ENCODE results near the gene MYLK.

Gene MYLK

DNA sequence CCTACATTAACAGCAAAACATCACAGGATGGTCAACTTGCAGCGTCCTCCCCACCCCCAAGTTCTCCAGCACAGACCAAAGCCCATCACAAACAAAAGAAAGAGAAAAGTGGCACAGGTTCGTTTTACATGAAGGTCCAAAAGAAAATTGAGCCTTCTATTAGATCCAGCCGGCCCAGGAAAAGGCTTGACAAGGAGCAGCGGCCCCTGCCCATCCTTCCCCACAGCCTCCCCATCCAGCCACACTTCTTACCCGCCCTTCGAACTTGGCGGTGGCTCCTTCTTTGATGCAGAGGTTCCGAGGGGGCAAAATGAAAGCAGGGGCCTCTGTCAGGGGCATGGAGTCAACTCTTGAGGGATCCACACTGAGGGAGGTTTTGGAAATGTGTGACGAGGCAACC, 90.7 kb downstream of the MYLK start:
- Mint-ChIP-seq H3K27ac (ENCODE audit: low read depth) (no peak overlapping the region), H3K4me3 (no peak overlapping the region), H3K4me1 (no peaks in the 10 kb centered on the region), H3K27me3 (peaks cover 69% of the 10 kb centered on the region), H3K36me3 (ENCODE audit: insufficient read depth) (peaks cover 2% of the 10 kb centered on the region), H3K9me3 (no peaks in the 10 kb centered on the region)
- no peak for ATAC-seq (replicated peaks; ENCODE audit: extremely low read depth, poor library complexity, severe bottlenecking)
- DNase-seq (ENCODE audit: low spot score in 2 of 2) = no peak

- Mint-ChIP-seq H3K27ac (ENCODE audit: low read depth) (no peak overlapping the region), H3K27me3 (peaks cover 70% of the 10 kb centered on the region), H3K9me3 (no peaks in the 10 kb centered on the region), H3K36me3 (ENCODE audit: insufficient read depth) (peaks cover 2% of the 10 kb centered on the region), H3K4me1 (no peaks in the 10 kb centered on the region), H3K4me3 (no peak overlapping the region)
- DNase-seq (ENCODE audit: low spot score in 2 of 2) = no peak
- ATAC-seq (replicated peaks; ENCODE audit: extremely low read depth, poor library complexity, severe bottlenecking) = no peak
Observed at GRCh38 chr3:123792473-123793201, 91.5 kb downstream of the MYLK start.

GRCh38 chr3:123791898-123792297, 92.2 kb downstream of the MYLK start:
- Mint-ChIP-seq H3K4me3 (no peak overlapping the region), H3K4me1 (no peaks in the 10 kb centered on the region), H3K27ac (ENCODE audit: low read depth) (no peak overlapping the region), H3K9me3 (no peaks in the 10 kb centered on the region), H3K27me3 (peaks cover 77% of the 10 kb centered on the region), H3K36me3 (ENCODE audit: insufficient read depth) (peaks cover 2% of the 10 kb centered on the region)
- ATAC-seq (replicated peaks; ENCODE audit: extremely low read depth, poor library complexity, severe bottlenecking) = no peak
- no peak for DNase-seq (ENCODE audit: low spot score in 2 of 2)

DNA sequence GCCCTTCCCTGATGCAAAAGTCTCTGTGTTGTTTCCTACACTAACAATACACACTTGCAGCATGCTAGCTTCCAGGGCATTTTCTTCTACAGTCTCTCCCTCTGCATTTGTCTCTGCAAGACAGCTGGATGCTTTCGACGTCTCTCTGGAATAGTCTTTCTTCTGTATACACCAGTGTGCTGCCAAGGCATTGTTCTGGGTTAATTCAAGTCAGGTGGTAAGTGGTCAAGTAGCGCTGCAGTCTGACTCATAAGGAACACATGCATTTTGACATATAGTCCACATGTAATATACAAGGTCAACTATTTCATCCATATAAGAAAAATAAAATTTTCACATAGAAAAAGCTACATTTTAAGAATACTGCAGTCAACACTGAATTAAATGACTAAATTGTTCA, 92.7 kb downstream of the MYLK start:
- Mint-ChIP-seq H3K36me3 (ENCODE audit: insufficient read depth) (peaks cover 2% of the 10 kb centered on the region), H3K4me1 (no peaks in the 10 kb centered on the region), H3K9me3 (no peaks in the 10 kb centered on the region), H3K27ac (ENCODE audit: low read depth) (no peak overlapping the region), H3K4me3 (no peak overlapping the region), H3K27me3 (peaks cover 77% of the 10 kb centered on the region)
- ATAC-seq (replicated peaks; ENCODE audit: extremely low read depth, poor library complexity, severe bottlenecking) (no peak), DNase-seq (ENCODE audit: low spot score in 2 of 2) (no peak)

DNA sequence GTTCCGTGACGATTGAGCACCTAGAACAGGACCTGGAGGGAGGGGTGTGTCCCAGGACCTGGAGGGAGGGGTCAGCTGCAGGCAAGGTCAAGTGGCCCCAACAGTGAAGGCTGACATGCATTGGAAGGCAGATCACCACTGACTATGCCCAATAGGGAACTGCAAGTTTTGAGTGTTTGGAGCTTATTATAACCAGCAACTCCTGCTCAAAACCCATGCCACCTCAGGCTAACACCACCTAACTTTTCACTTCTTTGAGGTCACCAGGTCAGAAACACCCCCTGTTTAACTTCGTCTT, 93.1 kb downstream of the MYLK start:
- DNase-seq (ENCODE audit: low spot score in 2 of 2) (no peak), ATAC-seq (replicated peaks; ENCODE audit: extremely low read depth, poor library complexity, severe bottlenecking) (no peak)
- Mint-ChIP-seq H3K4me1 (no peaks in the 10 kb centered on the region), H3K9me3 (no peaks in the 10 kb centered on the region), H3K27me3 (peaks cover 77% of the 10 kb centered on the region), H3K27ac (ENCODE audit: low read depth) (no peak overlapping the region), H3K4me3 (no peak overlapping the region), H3K36me3 (ENCODE audit: insufficient read depth) (peaks cover 2% of the 10 kb centered on the region)

DNA sequence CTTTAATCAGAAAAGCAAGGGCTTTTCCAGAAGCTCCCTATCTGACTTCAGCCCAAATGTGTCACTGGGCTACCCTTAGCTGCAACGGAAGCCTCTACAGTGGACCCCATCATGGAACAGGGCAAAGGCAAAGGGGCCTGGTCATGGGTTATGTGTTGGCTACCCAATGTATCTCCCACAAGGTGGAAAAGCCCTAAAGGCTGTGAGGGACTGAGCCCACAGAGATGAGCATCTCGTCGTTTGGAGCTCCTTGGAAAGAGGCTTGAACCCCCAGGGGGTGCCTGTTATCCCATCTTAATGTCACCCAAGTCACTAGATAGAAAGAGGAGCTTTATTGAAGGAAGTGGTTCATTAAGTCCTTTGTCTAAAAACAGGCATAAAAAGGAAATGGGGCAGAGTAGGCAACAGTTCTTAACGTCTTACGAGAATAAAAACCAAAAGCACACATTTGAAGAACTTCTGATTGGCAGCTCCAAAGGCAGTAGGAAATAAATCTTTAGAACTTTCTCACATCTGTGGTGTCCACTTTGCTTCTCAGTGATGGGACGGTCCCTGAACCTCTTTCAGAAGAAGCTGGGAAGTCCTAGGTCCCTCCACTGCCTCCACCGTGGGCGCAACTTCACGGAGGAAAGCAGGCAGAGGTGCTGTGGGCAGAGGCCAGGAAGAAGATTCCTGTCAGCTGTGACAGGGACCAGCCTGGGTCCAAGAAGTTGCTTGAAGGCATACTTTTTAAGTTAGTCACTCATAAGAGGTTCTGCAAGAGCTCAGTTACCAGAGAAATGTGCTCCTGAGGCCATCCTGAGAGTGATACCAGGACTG, 93.7 kb downstream of the MYLK start:
- DNase-seq (ENCODE audit: low spot score in 2 of 2) = no peak
- Mint-ChIP-seq H3K4me3 (no peak overlapping the region), H3K36me3 (ENCODE audit: insufficient read depth) (peaks cover 2% of the 10 kb centered on the region), H3K27me3 (peaks cover 75% of the 10 kb centered on the region), H3K27ac (ENCODE audit: low read depth) (no peak overlapping the region), H3K4me1 (no peaks in the 10 kb centered on the region), H3K9me3 (no peaks in the 10 kb centered on the region)
- ATAC-seq (replicated peaks; ENCODE audit: extremely low read depth, poor library complexity, severe bottlenecking) = no peak

- Mint-ChIP-seq H3K4me1 (no peaks in the 10 kb centered on the region), H3K27me3 (peaks cover 68% of the 10 kb centered on the region), H3K4me3 (no peak overlapping the region), H3K9me3 (no peaks in the 10 kb centered on the region), H3K27ac (ENCODE audit: low read depth) (no peak overlapping the region), H3K36me3 (ENCODE audit: insufficient read depth) (peaks cover 2% of the 10 kb centered on the region)
- DNase-seq (ENCODE audit: low spot score in 2 of 2) (no peak), ATAC-seq (replicated peaks; ENCODE audit: extremely low read depth, poor library complexity, severe bottlenecking) (no peak)
Observed at GRCh38 chr3:123789760-123790159, 94.4 kb downstream of the MYLK start.

GRCh38 chr3:123789160-123789559, 95.0 kb downstream of the MYLK start:
- ATAC-seq (replicated peaks; ENCODE audit: extremely low read depth, poor library complexity, severe bottlenecking) = no peak
- DNase-seq (ENCODE audit: low spot score in 2 of 2) = no peak
- no peaks in the 10 kb centered on the region for H3K4me1 Mint-ChIP-seq
- no peak overlapping the region for H3K4me3 Mint-ChIP-seq
- no peak overlapping the region for H3K27ac Mint-ChIP-seq (ENCODE audit: low read depth)
- no peaks in the 10 kb centered on the region for H3K36me3 Mint-ChIP-seq (ENCODE audit: insufficient read depth)
- peaks cover 62% of the 10 kb centered on the region for H3K27me3 Mint-ChIP-seq
- H3K9me3 Mint-ChIP-seq = no peaks in the 10 kb centered on the region

GRCh38 chr3:123788710-123789109, 95.4 kb downstream of the MYLK start:
- H3K36me3 Mint-ChIP-seq (ENCODE audit: insufficient read depth) = no peaks in the 10 kb centered on the region
- DNase-seq (ENCODE audit: low spot score in 2 of 2) = no peak
- H3K27me3 Mint-ChIP-seq = peaks cover 58% of the 10 kb centered on the region
- no peaks in the 10 kb centered on the region for H3K9me3 Mint-ChIP-seq
- H3K4me1 Mint-ChIP-seq = no peaks in the 10 kb centered on the region
- ATAC-seq (replicated peaks; ENCODE audit: extremely low read depth, poor library complexity, severe bottlenecking) = no peak
- H3K4me3 Mint-ChIP-seq = no peak overlapping the region
- H3K27ac Mint-ChIP-seq (ENCODE audit: low read depth) = no peak overlapping the region

- no peak overlapping the region for H3K4me3 Mint-ChIP-seq
- H3K9me3 Mint-ChIP-seq = no peaks in the 10 kb centered on the region
- no peak for ATAC-seq (replicated peaks; ENCODE audit: extremely low read depth, poor library complexity, severe bottlenecking)
Observed at GRCh38 chr3:123787133-123787532, 97.0 kb downstream of the MYLK start.

GRCh38 chr3:123785602-123786001, 98.5 kb downstream of the MYLK start:
- H3K27ac Mint-ChIP-seq (ENCODE audit: low read depth) = no peak overlapping the region
- no peak for ATAC-seq (replicated peaks; ENCODE audit: extremely low read depth, poor library complexity, severe bottlenecking)
- no peak for DNase-seq (ENCODE audit: low spot score in 2 of 2)
- no peak overlapping the region for H3K4me3 Mint-ChIP-seq
- no peaks in the 10 kb centered on the region for H3K36me3 Mint-ChIP-seq (ENCODE audit: insufficient read depth)
- H3K27me3 Mint-ChIP-seq = peaks cover 41% of the 10 kb centered on the region
- H3K4me1 Mint-ChIP-seq = no peaks in the 10 kb centered on the region
- H3K9me3 Mint-ChIP-seq = no peaks in the 10 kb centered on the region

More at GRCh38 chr3:123787133-123787532, 97.0 kb downstream of the MYLK start:
- Mint-ChIP-seq H3K27ac (ENCODE audit: low read depth) (no peak overlapping the region), H3K4me1 (no peaks in the 10 kb centered on the region), H3K27me3 (peaks cover 42% of the 10 kb centered on the region), H3K36me3 (ENCODE audit: insufficient read depth) (no peaks in the 10 kb centered on the region)
- no peak for DNase-seq (ENCODE audit: low spot score in 2 of 2)

DNA sequence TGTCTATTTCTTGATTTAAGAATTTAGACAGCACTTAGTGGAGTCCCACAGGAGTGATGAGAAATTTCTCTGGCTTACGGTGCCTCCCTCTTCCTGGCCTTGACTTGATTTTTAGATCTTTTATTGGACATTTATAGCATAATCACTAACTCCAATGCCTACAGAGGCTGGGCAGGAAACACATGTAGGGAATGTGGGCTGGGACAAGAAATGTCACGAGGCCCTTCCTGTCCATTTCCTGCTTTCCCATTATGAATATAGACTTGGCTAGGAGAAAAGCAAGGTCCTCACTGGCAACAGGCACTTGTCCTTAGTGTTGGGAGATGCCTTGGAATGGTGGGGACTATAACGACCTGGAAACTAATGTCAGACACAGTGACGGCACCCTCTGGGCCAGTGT, 100.3 kb downstream of the MYLK start:
- H3K27ac Mint-ChIP-seq (ENCODE audit: low read depth) = no peak overlapping the region
- H3K36me3 Mint-ChIP-seq (ENCODE audit: insufficient read depth) = no peaks in the 10 kb centered on the region
- H3K9me3 Mint-ChIP-seq = no peaks in the 10 kb centered on the region
- H3K4me1 Mint-ChIP-seq = no peaks in the 10 kb centered on the region
- H3K4me3 Mint-ChIP-seq = no peak overlapping the region
- no peak for DNase-seq (ENCODE audit: low spot score in 2 of 2)
- H3K27me3 Mint-ChIP-seq = peaks cover 37% of the 10 kb centered on the region
- no peak for ATAC-seq (replicated peaks; ENCODE audit: extremely low read depth, poor library complexity, severe bottlenecking)

DNA sequence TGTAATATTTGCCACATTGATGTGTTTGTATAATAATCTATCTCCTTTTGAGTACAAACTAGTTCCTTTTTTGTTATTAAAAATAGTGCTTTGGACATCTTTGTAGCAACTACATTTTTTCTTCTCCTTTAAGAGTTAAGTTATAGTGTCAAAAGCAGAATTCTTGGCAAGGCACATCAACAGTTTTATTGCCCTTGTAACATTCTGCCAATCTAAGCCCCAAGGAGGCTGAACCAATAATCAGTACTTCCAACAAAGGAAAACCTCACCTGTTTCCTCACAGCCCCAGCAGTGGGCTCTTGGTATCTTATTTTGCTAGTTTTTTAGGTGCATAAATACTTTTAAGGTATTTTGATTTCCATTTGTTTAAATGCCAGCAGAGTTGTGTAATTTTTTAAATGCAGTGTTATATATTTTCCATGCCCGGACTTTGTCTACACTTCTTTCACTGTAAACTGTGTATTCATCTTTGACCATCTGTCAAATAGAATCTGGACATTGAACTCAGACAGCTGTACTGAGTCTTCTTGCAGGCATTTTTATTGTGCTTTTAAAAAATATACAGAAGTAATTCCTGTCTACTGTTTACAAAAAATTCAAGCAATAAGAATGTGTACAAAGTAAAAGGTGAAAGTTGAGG, 101.0 kb downstream of the MYLK start:
- no peak overlapping the region for H3K27ac Mint-ChIP-seq (ENCODE audit: low read depth)
- H3K36me3 Mint-ChIP-seq (ENCODE audit: insufficient read depth) = no peaks in the 10 kb centered on the region
- peaks cover 39% of the 10 kb centered on the region for H3K27me3 Mint-ChIP-seq
- no peak overlapping the region for H3K4me3 Mint-ChIP-seq
- H3K9me3 Mint-ChIP-seq = no peaks in the 10 kb centered on the region
- no peaks in the 10 kb centered on the region for H3K4me1 Mint-ChIP-seq
- ATAC-seq (replicated peaks; ENCODE audit: extremely low read depth, poor library complexity, severe bottlenecking) = no peak
- no peak for DNase-seq (ENCODE audit: low spot score in 2 of 2)

All from central memory CD8-positive, alpha-beta T cell (primary cell).